Endothelial cell of umbilical vein (primary cell): ENCODE data around the gene TNP1.

ENCODE experiments used
- CTCF ChIP-seq, 2 donors: IDR thresholded peaks; 1 replicate in 1 of 2; 2 replicates in 1 of 2; pipeline ENCODE4 v1.5.1; 2011; ENCODE audit warnings: low read length in 2 of 2, mild to moderate bottlenecking in 2 of 2, moderate library complexity in 2 of 2, control low read depth in 1 of 2, inconsistent platforms in 1 of 2, low read depth in 1 of 2; ENCODE audit not compliant: insufficient read depth in 1 of 2; ENCODE audit errors: extremely low read depth in 1 of 2
- EZH2 ChIP-seq: IDR thresholded peaks from 2 replicates; pipeline ENCODE4 v1.6.1; 2012; ENCODE audit warnings: borderline replicate concordance, low read depth, mild to moderate bottlenecking, moderate library complexity, low read length, inconsistent platforms; ENCODE audit not compliant: severe bottlenecking
- JUN ChIP-seq: IDR thresholded peaks from 2 replicates; pipeline ENCODE4 v1.6.1; 2011; ENCODE audit warnings: borderline replicate concordance, low read depth; ENCODE audit not compliant: insufficient read length, insufficient read depth
- MYC ChIP-seq: IDR thresholded peaks from one replicate; pipeline ENCODE4 v1.6.1; 2011; ENCODE audit warnings: mild to moderate bottlenecking, low read depth, low read length
- POLR2A ChIP-seq: IDR thresholded peaks from 2 replicates; pipeline ENCODE4 v1.6.1; 2012; ENCODE audit warnings: low read depth, mild to moderate bottlenecking, control low read depth, low read length
- POLR2AphosphoS5 ChIP-seq: IDR thresholded peaks from 2 replicates; pipeline ENCODE4 v1.6.1; 2012; ENCODE audit warnings: low read depth, mild to moderate bottlenecking, control low read depth, low read length, moderate library complexity; ENCODE audit not compliant: insufficient read depth
- TF ChIP-seq, protein P1 (sequence below): IDR thresholded peaks from 2 replicates; pipeline ENCODE4 v1.6.1; 2011; ENCODE audit not compliant: insufficient read depth, insufficient read length

DNA sequence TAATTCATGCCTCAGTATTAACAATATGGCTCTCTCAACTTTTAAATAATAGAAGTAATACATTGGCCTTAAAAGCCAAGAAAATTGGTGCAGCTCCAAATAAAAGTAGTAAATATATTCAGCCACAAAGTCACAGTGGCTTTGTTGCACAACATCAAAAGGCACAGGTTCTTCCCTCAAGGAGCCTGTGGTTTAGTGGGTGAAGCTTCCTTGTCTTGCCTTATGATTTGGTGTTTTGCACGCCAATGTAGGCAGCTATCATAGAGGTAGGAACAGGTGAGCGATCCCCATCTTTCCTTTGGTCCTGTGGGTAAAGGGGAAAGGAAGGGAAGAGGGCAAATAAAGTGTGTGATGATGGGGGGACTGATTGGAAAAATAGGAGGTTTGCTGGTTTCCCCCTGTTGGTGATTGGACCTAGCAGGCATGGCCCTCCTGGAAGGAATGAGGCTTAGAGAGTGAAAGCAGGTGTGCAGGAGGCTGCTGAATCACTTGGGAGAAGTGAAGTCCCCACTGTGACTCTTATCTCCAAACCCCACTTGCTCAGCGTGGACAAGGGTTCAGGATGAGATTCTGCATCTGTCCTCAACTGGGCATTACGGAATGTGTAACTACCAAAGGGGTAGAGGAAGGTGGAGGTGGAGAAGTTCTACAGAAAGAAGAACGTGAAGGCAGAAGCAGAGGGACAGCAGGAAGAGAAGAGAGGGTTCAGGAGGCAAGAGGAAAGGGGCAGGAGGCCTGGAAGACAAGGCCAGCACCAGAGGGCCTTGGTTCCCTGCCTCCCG, 20.1 kb upstream of the TNP1 start:
- TF ChIP-seq MYC (no peak), EZH2 (no peak), CTCF (IDR thresholded peaks at IDR 0.05; ENCODE audit: extremely low read depth in 1 of 2, insufficient read depth in 1 of 2, low read depth in 1 of 2, low read length in 2 of 2) (no peak), POLR2AphosphoS5 (no peak), JUN (no peak), POLR2A (no peak)
- TF ChIP-seq, protein P1, sequence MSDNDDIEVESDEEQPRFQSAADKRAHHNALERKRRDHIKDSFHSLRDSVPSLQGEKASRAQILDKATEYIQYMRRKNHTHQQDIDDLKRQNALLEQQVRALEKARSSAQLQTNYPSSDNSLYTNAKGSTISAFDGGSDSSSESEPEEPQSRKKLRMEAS, result no peak
